Lower leg skin (tissue), 4 donors: ENCODE results near the gene ZNF460. TPM values are rescaled to one million over a fixed set of nuclear protein-coding genes. Genes with fewer than 3 reads are reported as not detected.
"Not testable (repeated sequence)": the region's sequence is repeated elsewhere in the genome, so short reads cannot be mapped to it uniquely, and the experiment has no call there.

ENCODE experiments used
- DNase-seq, 2 donors: peaks; one replicate each; pipeline ENCODE4 v3.0.0-alpha.2; 2019; ENCODE audit warnings: low spot score in 2 of 2
- H3K4me3 ChIP-seq: fragments of 200-600 bp; sonication (generic); 2 replicates; pipeline ENCODE4 v1.5.1; 2017; ENCODE audit warnings: mild to moderate bottlenecking, low read depth; ENCODE audit not compliant: poor library complexity, severe bottlenecking
- CTCF ChIP-seq, 3 donors: fragments of 450-650 bp; IDR thresholded peaks; one replicate each; pipeline ENCODE4 v1.5.1; 2016; ENCODE audit warnings: antibody characterized with exemption in 3 of 3, mild to moderate bottlenecking in 3 of 3, moderate library complexity in 2 of 3
- POLR2A ChIP-seq, 2 donors: fragments of 450-650 bp; IDR thresholded peaks; one replicate each; pipeline ENCODE4 v1.6.1; 2016 to 2017; ENCODE audit warnings: antibody characterized with exemption in 2 of 2, mild to moderate bottlenecking in 1 of 2, moderate library complexity in 1 of 2
- WGBS, 2 donors: methylation state at CpG; one replicate each; pipeline ENCODE4 v1.1.5; 2018; 5-methylcytosine and 5-hydroxymethylcytosine counted together
- intact Hi-C: fragments of 100-400 bp; cut with DNase I; formaldehyde crosslinking; loops from one replicate; pipeline ENCODE4 v1.15.0; 2023; ENCODE audit warnings: low total_unique reads
- total RNA-seq, 4 donors: library from RNA; depleted of rRNA; stranded (reverse); fragments of >200 nt; gene quantifications; one replicate each; pipeline ENCODE4 v1.1.0, GENCODE V29; 2016

ZNF460 gene
- total RNA-seq, 4 donors from 2014 or later = 57.6 to 71.0 (median 65.5) TPM

GRCh38 chr19:57249329-57249728 lies 31.0 kb upstream of the ZNF460 start:
- 86 to 91% methylated on average over 1 of the region's 1 CpG for WGBS, 2 donors
- no peak for DNase-seq
- no peak for TF ChIP-seq POLR2A (IDR thresholded peaks at IDR 0.05)
- no peak for TF ChIP-seq CTCF (IDR thresholded peaks at IDR 0.05)
- H3K4me3 ChIP-seq = no peak overlapping the region
- intact Hi-C loops = no loop called here

- intact Hi-C loops, DNase-seq, H3K4me3 ChIP-seq: not testable (repeated sequence)
- whole genome bisulfite sequencing, 2 donors = 93 to 95% methylated on average over 11 of the region's 11 CpGs
Measured at GRCh38 chr19:57253767-57254166, 26.5 kb upstream of the ZNF460 start.

GRCh38 chr19:57262044-57262443 lies 18.2 kb upstream of the ZNF460 start:
- no peak overlapping the region for H3K4me3 ChIP-seq
- no peak for DNase-seq
- 89 to 95% methylated on average over 3 of the region's 3 CpGs for WGBS, 2 donors
- intact Hi-C loops = no loop called here
- TF ChIP-seq POLR2A (IDR thresholded peaks at IDR 0.05) (no peak), CTCF (IDR thresholded peaks at IDR 0.05) (no peak)

GRCh38 chr19:57263244-57263741 lies 17.0 kb upstream of the ZNF460 start:
- TF ChIP-seq POLR2A (IDR thresholded peaks at IDR 0.05) (no peak), CTCF (IDR thresholded peaks at IDR 0.05) (no peak)
- 100% methylated on average over 1 of the region's 1 CpG for WGBS, 2 donors
- DNase-seq = no peak
- H3K4me3 ChIP-seq = no peak overlapping the region
- intact Hi-C loops = no loop called here

GRCh38 chr19:57267291-57267690 lies 13.0 kb upstream of the ZNF460 start:
- no peak for DNase-seq
- H3K4me3 ChIP-seq = no peak overlapping the region
- WGBS, 2 donors = 83 to 91% methylated on average over 3 of the region's 3 CpGs
- intact Hi-C loops = no loop called here
- TF ChIP-seq POLR2A (IDR thresholded peaks at IDR 0.05) (no peak), CTCF (IDR thresholded peaks at IDR 0.05) (no peak)

GRCh38 chr19:57269515-57270250 lies 10.6 kb upstream of the ZNF460 start:
- no peak overlapping the region for H3K4me3 ChIP-seq
- no peak for TF ChIP-seq CTCF (IDR thresholded peaks at IDR 0.05)
- intact Hi-C loops = no loop called here
- no peak for DNase-seq
- WGBS, 2 donors = 84 to 88% methylated on average over 4 of the region's 4 CpGs
